HG03175 (cell line): Measurements from ENCODE around the gene DRGX.

Experiments
- ATAC-seq: cut with Tn5 transposase; IDR thresholded peaks from one replicate; pipeline ENCODE4 v1.9.1; 2021; ENCODE audit warnings: mild to moderate bottlenecking, moderate library complexity; ENCODE audit not compliant: unreplicated experiment

DRGX gene

GRCh38 chr10:49408519-49409306, 12.8 kb upstream of the DRGX start:
- no peak for ATAC-seq

DNA sequence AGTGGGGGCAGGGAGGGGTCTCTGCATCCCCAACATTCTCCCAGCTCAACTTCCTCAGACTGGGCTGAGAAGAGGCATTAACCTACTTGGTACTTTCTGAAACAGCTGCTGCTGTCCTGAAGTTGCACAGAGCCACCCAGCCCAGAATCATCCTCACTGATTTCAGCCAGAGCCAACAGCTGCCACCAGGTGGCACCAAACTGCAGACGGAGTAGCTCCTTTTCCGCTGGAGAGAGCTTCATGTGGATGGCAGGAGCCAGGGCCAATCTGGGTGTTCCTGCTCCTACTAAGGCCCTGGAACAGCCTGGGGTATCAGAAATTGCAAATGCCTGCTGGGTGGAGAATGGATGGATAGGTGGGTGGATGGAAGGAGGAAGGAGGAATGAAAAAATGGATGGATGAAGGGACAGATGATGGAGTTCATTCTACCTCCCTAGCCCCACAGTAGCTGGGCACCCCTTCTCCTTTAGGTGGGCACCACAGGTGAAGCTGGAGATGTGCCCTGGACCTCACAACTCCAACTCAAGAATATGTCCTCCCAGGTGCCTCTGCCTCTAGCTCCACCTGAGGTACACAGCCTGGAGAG, 11.8 kb upstream of the DRGX start:
- ATAC-seq: no peak

DNA sequence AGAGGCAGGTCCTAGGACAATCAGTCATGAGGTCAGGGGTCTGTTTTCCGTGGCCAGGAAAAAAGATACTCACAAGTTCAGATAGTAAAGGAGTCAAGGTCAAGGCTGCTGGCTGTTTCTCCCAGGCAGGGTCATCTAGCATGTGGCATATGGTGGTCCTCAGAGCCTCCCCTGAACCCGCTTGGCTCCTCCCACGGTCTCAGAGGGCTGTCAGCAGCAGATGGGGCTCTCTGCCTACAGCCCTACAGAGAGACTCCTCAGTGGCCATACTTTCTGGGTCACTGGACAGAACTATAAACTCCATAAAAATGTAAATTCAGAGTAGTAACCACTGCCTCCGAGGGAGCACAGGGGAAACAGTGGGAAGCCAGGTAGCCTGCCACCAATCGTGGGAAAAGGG, 11.3 kb upstream of the DRGX start:
- no peak for ATAC-seq

DNA sequence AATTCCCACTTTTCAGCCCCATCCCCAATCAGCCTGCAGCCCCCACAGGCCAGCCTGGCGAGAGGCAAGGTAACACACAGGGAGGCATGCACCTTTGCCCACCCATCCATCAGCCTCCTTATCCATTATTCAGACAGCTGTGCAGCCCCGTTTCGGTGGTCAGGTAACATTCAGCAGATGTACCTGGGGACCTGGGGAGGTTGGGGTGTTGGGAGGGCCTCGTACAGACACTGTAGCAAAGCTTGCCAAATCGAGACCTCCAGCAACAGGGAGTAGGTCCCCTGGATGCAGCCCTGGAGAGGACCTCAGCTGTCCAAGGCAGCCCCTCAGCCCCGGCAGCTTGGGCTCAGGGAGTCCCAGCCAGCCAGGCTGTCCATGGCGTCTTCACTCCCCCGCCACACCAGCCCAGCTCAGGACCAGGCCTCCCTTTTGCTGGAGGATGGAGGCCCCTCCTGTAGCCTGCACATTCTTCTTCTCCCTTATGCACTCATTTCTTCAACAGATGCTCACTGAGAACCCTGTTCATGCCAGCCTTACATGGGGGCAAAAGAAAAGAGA, 8.5 kb upstream of the DRGX start:
- ATAC-seq: no peak

GRCh38 chr10:49403363-49403762, 7.5 kb upstream of the DRGX start:
- ATAC-seq: no peak

DNA sequence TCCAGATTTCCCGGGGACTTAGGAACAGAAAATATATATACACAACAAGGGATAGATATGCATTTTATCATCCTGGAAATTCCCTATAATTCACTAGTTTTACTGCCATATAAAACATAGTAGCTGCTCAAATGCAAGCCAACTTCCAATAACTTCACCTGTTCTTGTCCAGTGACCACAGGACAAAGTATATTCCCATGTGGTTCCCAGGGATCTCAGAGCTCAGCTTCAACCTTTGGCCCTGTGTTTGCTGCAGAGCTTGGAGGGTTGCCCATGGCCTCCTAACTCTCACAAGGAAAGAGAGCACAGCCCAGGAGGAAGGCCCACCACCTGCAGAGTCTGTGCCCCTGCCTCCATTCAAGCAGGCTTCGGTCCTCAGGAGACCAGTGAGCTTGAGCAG, 4.5 kb upstream of the DRGX start:
- no peak for ATAC-seq

- no peak for ATAC-seq
These were observed 3.1 kb upstream of the DRGX start for GRCh38 chr10:49398986-49399385.

DNA sequence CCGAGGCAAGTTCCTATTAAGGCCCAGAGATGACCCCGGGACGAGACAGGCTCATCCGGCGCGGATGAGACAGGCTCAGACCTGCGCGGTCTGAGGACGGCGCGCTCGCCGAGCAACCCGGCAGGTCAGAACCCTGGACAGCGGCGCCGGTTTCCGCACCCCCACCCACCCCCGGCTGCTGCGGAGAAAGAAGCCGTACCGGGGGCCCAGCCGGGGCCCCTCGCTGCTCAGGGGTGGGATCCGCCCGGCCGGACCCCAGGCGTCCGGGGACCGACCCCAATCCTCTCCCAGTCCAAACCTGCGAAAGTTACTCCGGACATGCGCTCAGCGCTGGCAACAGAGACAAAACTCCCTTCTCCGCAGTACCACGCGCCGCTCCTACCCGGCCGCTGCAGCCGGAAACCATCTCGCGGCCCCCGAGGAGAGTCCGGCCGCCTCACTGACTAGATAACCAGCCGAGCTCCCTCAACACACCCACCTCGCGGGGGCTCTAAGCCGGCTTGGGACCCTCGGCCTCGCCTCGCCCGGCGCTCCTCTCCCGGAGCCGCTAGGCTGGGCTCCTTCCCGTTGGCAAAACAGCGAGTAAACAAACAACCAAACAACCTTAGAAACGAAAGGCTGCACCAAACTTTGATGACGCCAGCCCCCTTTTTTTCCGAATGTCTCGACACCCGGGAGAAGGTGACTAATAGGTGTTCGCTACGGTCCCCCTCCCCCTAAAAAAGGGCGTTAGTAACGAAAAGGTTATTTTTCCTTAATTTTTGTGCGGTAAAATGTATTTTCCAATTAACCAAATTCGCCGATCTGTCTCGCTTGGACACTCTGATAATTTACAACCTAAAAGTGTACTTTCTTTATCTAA, 2.3 kb upstream of the DRGX start:
- ATAC-seq: peak; percentile 65

DNA sequence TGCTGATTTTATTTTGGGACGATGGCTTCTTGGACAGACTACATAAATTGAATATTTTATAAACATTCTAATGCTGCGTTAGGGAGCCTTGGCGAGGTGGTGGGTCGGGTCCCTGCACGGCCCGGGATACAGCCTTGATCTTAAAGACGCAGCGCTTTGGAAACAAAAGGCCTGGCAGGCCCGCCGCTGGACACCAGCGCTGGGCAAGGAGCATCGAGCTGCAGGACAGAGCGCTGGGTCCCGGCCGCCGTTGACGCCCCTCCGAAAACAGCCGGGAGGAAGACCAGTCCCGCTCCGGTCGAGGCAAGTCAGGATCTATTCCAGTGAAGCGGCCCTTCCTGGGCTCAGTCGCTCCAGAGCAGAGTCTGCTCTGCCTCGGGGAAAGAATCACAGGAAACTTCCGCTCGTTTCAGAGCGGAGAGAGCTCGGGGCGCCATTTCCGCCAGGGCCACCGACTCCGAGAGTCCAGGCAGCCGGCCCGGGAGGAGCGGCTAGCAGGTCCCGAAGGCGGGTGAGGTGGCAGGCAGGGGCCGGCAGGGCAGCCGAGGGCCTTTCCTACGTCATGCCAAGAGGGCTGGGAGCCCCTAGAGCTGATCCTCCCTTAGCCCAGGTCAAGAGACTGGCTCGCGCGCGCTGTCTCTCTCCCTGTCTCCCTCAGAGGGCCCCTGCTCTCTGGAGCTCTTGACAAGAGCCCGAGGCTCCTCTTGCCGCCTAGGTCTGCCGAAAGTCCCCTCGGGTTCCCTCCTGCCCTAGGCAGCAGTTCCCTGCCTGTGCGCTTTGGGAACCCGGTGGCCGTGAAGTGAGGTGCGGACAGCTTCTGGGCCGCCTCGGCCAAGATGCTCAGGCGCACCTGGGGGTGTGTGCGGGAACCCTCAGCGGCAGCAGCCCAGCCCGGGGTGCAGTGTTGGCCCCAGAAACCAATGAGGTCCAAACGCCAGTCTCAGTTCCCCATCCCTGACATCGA, 1.4 kb upstream of the DRGX start:
- ATAC-seq: peak; percentile 30

DNA sequence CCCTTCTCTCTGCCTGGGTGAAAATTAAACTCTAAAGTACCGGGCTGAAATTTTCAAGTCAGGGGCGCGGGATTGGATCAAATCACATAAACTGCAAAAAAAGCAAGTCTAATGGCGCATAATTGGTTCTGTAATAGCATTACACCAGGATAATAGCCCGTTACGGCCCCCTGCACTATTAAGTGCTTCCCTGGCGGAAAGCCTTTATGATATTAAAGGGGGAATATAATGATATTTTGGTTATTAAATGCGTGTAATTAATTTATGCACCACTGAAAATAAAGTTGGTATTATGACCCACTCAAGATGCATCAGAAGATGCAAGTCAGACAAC, 744 bp upstream of the DRGX start:
- no peak for ATAC-seq

GRCh38 chr10:49394933-49395740, 752 bp downstream of the DRGX start:
- no peak for ATAC-seq

DNA sequence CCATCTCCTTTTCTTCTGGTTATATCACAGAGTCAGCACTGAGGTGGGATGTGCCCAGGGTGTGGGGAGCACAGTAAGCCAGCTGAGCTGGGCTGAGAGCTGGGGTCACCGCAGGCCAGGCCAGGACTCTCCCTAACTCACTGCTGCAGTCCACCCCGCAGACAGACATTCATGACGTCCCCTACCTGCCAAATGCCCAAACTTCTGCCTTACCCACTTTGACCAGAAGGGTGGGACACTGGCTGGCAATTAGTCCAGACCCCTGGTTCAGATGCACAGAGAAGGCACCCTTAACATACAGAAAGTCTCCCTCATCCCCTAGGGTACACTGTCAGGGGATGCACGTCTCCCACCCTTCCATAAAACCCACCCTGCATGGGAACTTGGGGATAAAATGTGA, 2.1 kb downstream of the DRGX start:
- ATAC-seq: no peak

DNA sequence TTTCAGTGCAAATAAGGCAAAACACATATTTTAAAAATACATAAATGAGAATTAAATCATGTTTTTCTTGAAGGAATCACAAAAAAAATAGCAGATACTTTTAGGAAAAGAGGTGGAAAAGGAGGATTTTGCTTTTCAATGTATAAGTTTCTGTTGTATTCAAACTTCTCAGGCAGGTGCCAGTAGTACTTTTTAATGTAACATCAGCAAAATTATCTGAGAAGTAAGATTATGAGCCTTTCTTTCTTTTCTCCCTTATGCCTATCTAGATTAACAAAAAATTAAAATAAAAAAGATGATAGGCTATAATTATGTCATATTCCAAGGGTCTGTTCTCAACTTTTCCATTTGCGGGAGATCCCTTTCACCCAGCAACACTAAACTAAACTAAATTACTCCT, 2.6 kb downstream of the DRGX start:
- no peak for ATAC-seq

- no peak for ATAC-seq
These were observed 6.4 kb downstream of the DRGX start for GRCh38 chr10:49389361-49389933.

- ATAC-seq: no peak
These were observed 7.7 kb downstream of the DRGX start for GRCh38 chr10:49388161-49388560.

DNA sequence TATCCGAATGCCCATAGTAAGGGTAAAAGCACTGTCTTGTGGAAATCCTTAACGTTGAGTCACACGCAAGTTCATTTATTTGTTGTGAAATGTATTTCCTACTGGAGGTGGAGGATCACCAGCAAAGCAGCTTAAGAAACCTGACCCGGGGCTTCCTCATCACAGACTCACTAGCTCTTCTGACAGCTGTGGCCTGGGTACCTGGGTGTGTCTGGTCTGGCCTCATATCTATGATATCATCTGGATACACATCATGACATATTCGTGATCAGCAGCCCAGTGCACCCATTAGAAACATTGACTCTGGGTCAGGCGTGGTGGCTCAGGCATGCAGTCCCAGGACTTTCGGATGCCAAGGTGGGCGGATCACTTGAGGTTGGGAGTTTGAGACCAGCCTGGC, 8.8 kb downstream of the DRGX start:
- ATAC-seq: no peak

DNA sequence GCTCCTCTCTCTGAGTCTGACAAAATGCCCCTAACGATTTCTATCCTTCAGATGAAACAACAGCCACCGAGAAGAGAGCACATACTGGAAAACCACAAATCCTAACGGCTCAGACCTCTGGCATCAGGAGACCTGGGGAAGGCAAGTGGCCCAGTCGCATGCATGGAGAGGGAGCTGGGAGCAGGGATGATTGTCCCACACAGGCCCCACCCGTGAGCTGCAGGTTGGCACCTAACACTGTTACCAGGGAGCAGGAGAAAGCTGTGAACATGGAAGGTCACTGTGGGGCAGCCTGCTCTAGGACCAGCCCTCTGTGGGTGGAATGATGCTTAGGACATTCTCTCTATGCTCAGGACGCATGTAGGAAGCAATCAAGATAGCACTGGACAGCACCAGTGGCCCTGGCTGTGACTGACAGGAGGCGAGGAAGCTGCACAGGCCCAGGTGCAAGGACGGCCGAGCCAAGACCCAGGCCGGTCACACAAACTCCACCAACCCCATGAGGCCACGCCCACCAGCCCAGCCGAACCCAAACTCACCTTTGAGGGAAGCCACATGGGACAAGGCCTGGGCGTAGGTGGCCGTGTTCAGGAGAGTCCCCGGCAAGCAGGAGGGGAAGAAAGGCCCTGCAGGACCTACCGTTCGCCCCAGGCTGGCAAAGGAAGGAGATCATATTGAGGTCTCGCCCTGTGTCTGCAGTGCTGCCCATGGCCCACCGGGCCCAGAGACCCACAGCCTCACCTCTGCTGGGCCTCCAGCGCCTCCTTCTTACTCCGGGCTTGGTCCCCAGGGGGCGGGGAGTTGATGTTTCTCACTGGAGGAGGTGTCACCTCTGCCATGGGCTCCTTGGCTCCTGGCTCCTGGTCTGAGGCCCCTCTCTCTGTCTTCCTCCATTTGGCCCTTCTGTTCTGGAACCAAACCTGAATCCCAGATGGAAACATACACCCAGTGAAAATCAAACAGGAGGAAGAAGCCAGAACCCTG, 9.7 kb downstream of the DRGX start:
- no peak for ATAC-seq

DNA sequence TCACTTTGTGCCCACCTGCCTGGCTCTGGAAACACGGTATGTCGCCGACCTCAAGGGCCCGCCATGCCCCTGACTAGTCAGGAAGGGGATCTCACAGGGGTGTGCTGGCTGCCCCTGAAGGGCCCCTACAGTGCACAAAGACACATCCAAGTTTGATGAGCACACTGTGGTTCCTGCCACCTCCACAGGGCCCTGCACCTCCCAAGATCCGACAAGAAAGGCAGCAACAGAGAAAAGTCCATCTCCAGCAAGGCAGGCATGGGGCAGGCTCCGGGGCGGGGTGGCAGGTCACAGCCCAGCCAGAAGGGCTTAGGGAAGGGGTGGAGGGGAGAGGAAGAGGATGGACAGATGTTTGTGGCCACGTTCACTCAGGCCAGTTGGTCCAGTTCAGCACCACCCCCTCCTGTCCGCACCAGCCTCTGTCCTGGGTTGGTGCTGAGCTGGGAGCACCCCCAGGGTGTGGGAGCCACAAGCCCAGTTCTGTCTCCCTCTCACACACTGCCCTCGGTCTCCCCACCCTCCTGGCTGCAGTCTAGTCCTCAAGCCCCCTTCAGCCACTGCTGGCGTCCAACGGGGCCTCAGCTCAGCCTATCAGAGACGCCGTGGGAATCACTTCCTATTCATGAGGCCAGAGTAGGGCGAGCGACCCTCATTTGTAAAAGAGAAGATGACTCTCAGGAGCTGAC, 11.5 kb downstream of the DRGX start:
- ATAC-seq: no peak
